Heart left ventricle (tissue), 16 donors: Measurements from ENCODE around the gene CLMN. TPM values are rescaled to one million over a fixed set of nuclear protein-coding genes. Genes with fewer than 3 reads are reported as not detected.

Experiments
- ATAC-seq, 4 donors: fragments of 200-7000 bp; cut with Tn5 transposase; one replicate each; pipeline ENCODE4 v1.9.1; 2020 to 2022; ENCODE audit warnings: moderate library complexity in 4 of 4, mild to moderate bottlenecking in 3 of 4, moderate number of reproducible peaks in 1 of 4
- DNase-seq, 5 donors: peaks; one replicate each; pipeline ENCODE4 v3.0.0-alpha.2; 2020
- H3K27ac ChIP-seq, 12 donors: fragments of 200-600 bp; sonication (generic) in 4 of 12; one replicate each; pipeline versions ENCODE4 v1.5.0 to v1.8.0; 2016 to 2022; ENCODE audit warnings: mild to moderate bottlenecking in 2 of 12
- H3K27me3 ChIP-seq, 9 donors: fragments of 200-600 bp; sonication (generic) in 2 of 9; one replicate each; pipeline versions ENCODE4 v1.5.1 to v1.8.0; 2016 to 2022; ENCODE audit warnings: mild to moderate bottlenecking in 3 of 9
- H3K36me3 ChIP-seq, 9 donors: fragments of 200-600 bp; sonication (generic) in 2 of 9; one replicate each; pipeline versions ENCODE4 v1.5.0 to v1.8.0; 2018 to 2022; ENCODE audit warnings: mild to moderate bottlenecking in 2 of 9
- H3K4me1 ChIP-seq, 12 donors: fragments of 200-600 bp; sonication (generic) in 4 of 12; one replicate each; pipeline versions ENCODE4 v1.5.0 to v1.8.0; 2016 to 2022; ENCODE audit warnings: mild to moderate bottlenecking in 3 of 12
- H3K4me3 ChIP-seq, 12 donors: fragments of 200-600 bp; sonication (generic) in 4 of 12; one replicate each; pipeline versions ENCODE4 v1.5.0 to v1.8.0; 2017 to 2022; ENCODE audit warnings: mild to moderate bottlenecking in 9 of 12, moderate library complexity in 4 of 12
- H3K9me3 ChIP-seq, 12 donors: fragments of 200-600 bp; sonication (generic) in 4 of 12; one replicate each; pipeline versions ENCODE4 v1.5.0 to v1.8.0; 2016 to 2022; ENCODE audit warnings: mild to moderate bottlenecking in 1 of 12
- POLR2A ChIP-seq, 2 donors: fragments of 450-650 bp; IDR thresholded peaks; one replicate each; pipeline ENCODE4 v1.6.1; 2017; ENCODE audit warnings: antibody characterized with exemption in 2 of 2, mild to moderate bottlenecking in 2 of 2, moderate library complexity in 2 of 2
- WGBS, 4 donors: extraction: QIAGEN DNeasy Blood & Tissue Kit in 2 of 4; methylation state at CpG; one replicate each; pipeline versions ENCODE4 v1.1.5 to v1.1.7; 2013 to 2018; 5-methylcytosine and 5-hydroxymethylcytosine counted together
- intact Hi-C, 10 donors: fragments of 100-400 bp; cut with DNase I; formaldehyde crosslinking; loops; one replicate each; pipeline versions ENCODE4 v1.11.1 to v1.14.2; 2022
- polyA plus RNA-seq, 2 donors: library from polyadenylated mRNA; stranded (reverse); fragments of 200-250 nt; gene quantifications; one replicate each; pipeline ENCODE4 v1.2.3, GENCODE V29; 2013
- total RNA-seq, 9 donors: library from RNA; depleted of rRNA in 2 of 9; stranded (reverse); fragments of >200 nt in 2 of 9; fragmentation: NEBNext Ultra II Directional in 3 of 9; extraction: Animal tissue kit (Norgen Biotek cat#: 25700) in 3 of 9; gene quantifications; one replicate each; pipeline versions ENCODE4 v1.1.0 to v1.2.4, GENCODE V29; 2016 to 2023
- TF ChIP-seq, protein P1 (sequence below), 12 donors: fragments of 200-600 bp; sonication (generic) in 4 of 12; IDR thresholded peaks; one replicate each; pipeline versions ENCODE4 v1.5.0 to v1.8.0; 2018 to 2022; ENCODE audit warnings: antibody characterized with exemption in 12 of 12, mild to moderate bottlenecking in 5 of 12
- donor health status: ischemic (EF 13 %, LVEDD 7.1; RV severe dilation, severe dysfunction).
- donor health status: healthy with polysubstance abuse.
- donor health status: DM: no; HTN: yes; CAD: no.
- donor health status: DM: no; HTN: no; CAD: no.
- donor health status: ischemic (EF 25% LVEDD 6.9; RV normal size, moderate dysfunction).
- donor health status: ischemic (EF 25% LVEDD 5.7; RV mildly dilated, moderate dysfunction).
- donor health status: healthy.
- donor health status: DM: yes; HTN: yes; CAD: no.
- donor health status: ischemic (EF 35%, LVEDD 5.7; RV mildly dilated, moderate dysfunction).
- donor health status: nonischemic (EF 11% LVEDD 7.7; RV severe dilation, severe dysfunction).
- donor health status: DM: yes; HTN: yes; CAD: no.
- donor health status: PGD.
- donor health status: ischemic (EF 29% LVEDD 5.4; RV normal size, mild dysfunction).
- donor health status: nonischemic (EF 23%, LVEDD 6.1; RV moderate dilation, normal function).

The CLMN gene
- total and polyA plus RNA-seq, 11 donors = 3.1 to 10.2 (median 6.7) TPM

DNA sequence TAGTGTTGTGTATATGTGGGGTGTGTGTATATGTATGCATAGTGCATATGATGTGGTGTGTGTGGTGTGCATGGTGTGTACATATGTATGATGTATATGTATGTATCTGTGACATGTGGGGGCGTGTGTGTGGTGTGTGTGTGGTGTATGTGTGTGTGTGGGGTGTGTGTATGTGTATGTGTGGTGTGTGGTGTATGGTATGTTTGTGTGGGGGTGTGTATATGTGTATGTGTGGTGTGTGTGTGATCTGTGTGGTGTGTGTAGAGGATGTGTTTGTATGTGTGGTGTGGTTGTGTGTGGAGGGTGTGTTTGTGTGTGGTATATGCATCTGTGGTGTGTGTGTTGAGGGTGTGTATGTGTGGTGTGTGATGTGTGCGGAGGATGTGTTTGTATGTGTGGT lies 61.6 kb downstream of the CLMN start:
- no peak overlapping the region for H3K27ac ChIP-seq
- intact Hi-C loops = loop anchor here in 1 of 10 donors (5.0 kb wide), 1 partner anchor 64 kb away; no protein-coding TSS in a partner anchor
- DNase-seq = no peak
- H3K9me3 ChIP-seq = no peaks in the 10 kb centered on the region
- H3K4me1 ChIP-seq = peaks cover 6 to 61% (median 26%) of the 10 kb centered on the region in 12 donors
- H3K36me3 ChIP-seq = no peaks in the 10 kb centered on the region
- 97 to 99% (median 98%) methylated on average over 2 of the region's 2 CpGs for WGBS, 4 donors
- H3K27me3 ChIP-seq = no peaks in the 10 kb centered on the region
- H3K4me3 ChIP-seq = no peak overlapping the region
- ATAC-seq = no peak
- TF ChIP-seq, protein P1, sequence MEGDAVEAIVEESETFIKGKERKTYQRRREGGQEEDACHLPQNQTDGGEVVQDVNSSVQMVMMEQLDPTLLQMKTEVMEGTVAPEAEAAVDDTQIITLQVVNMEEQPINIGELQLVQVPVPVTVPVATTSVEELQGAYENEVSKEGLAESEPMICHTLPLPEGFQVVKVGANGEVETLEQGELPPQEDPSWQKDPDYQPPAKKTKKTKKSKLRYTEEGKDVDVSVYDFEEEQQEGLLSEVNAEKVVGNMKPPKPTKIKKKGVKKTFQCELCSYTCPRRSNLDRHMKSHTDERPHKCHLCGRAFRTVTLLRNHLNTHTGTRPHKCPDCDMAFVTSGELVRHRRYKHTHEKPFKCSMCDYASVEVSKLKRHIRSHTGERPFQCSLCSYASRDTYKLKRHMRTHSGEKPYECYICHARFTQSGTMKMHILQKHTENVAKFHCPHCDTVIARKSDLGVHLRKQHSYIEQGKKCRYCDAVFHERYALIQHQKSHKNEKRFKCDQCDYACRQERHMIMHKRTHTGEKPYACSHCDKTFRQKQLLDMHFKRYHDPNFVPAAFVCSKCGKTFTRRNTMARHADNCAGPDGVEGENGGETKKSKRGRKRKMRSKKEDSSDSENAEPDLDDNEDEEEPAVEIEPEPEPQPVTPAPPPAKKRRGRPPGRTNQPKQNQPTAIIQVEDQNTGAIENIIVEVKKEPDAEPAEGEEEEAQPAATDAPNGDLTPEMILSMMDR (IDR thresholded peaks at IDR 0.05) = no peak
- TF ChIP-seq POLR2A (IDR thresholded peaks at IDR 0.05) = no peak

DNA sequence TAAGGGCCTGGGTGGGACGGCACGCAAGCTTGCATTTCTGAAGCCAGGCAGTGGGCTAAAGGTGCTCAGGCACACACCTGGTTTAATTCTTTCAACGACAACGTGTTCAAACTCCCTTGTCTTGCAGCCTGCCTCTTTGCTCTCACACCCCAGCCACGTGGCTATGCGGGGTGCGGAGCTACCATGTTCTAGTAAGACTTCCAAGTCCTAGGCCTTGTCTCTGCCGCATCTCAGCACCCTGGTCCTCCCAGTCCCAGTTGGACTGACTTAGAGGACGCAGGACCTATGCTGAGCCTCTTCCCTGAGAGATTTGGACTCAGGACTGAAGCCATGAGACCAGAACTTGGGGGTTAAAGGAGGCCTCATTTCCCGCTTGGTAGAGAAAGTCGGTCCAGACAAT lies 62.2 kb downstream of the CLMN start:
- intact Hi-C loops = loop anchor here in 1 of 10 donors (5.0 kb wide), 1 partner anchor 65 kb away; no protein-coding TSS in a partner anchor
- DNase-seq (no peak), ATAC-seq (no peak)
- no peak for TF ChIP-seq POLR2A (IDR thresholded peaks at IDR 0.05)
- TF ChIP-seq, protein P1 (IDR thresholded peaks at IDR 0.05) = no peak
- H3K27me3 ChIP-seq = no peaks in the 10 kb centered on the region
- H3K9me3 ChIP-seq = no peaks in the 10 kb centered on the region
- H3K4me1 ChIP-seq = peaks cover 6 to 58% (median 26%) of the 10 kb centered on the region in 12 donors
- no peak overlapping the region for H3K27ac ChIP-seq
- H3K36me3 ChIP-seq = no peaks in the 10 kb centered on the region
- 92 to 96% (median 94%) methylated on average over 11 of the region's 11 CpGs for WGBS, 4 donors
- H3K4me3 ChIP-seq = no peak overlapping the region

DNA sequence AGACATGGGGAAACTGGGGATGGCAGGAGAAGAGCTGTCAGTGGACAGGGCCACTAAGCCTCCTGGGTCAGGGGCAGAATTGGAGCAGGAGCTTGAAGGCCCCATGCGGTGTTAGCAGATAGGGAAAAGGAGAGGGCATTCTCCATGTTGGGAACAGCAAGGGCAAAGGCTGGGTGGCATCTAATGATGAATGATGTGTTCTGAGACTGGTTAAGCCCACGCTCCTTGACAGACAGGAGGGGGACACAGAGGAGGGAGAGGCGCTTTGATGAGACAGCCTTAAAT lies 63.0 kb downstream of the CLMN start:
- no peak for DNase-seq
- peaks cover 6 to 50% (median 20%) of the 10 kb centered on the region in 12 donors for H3K4me1 ChIP-seq
- no peak overlapping the region for H3K27ac ChIP-seq
- H3K4me3 ChIP-seq = no peak overlapping the region
- TF ChIP-seq, protein P1 (IDR thresholded peaks at IDR 0.05) = no peak
- TF ChIP-seq POLR2A (IDR thresholded peaks at IDR 0.05) = no peak
- H3K27me3 ChIP-seq = peaks cover 0 to 2% (median 0%) of the 10 kb centered on the region in 9 donors
- H3K9me3 ChIP-seq = no peaks in the 10 kb centered on the region
- no peak for ATAC-seq
- 94 to 98% (median 96%) methylated on average over 3 of the region's 3 CpGs for WGBS, 4 donors
- no peaks in the 10 kb centered on the region for H3K36me3 ChIP-seq
- intact Hi-C loops = loop anchor here in 1 of 10 donors (5.0 kb wide), 1 partner anchor 66 kb away; no protein-coding TSS in a partner anchor

DNA sequence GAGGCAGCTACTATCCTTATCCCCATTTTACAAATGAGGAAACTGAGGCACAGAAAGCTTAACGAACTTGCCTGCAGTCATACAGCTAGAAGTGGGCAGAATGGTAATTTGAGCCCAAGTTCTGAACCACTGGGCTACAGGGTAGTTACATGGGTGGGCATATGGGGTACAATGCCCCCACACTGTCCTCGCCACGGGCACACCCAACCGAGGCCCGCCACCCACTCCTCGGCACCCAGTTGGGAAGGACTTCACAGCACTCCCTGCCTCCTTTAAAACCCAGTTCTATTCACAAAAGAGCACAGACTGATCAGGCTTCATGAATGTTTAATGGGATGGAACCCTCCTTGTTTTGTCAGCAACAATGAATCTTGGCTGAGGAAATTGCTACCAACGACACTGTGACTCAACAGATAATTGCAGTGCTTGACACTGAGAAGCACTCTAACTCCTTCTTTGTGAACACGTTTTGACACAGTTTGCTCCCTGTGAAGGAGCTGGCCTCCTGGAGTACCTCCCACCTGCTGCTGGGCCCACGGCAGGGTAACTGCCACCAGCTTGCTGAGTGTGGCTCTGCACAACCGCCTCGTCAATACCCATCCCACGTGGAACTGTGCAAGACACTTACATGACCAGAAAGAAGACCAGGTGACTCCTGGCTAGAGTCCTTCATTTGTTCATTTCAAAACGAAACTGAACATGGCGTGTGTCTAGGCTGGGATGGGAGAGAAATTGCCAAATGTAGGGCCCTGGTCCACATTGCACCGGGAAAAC lies 63.5 kb downstream of the CLMN start:
- ATAC-seq = no peak
- TF ChIP-seq, protein P1 (IDR thresholded peaks at IDR 0.05) = no peak
- no peak for TF ChIP-seq POLR2A (IDR thresholded peaks at IDR 0.05)
- intact Hi-C loops = loop anchor here in 1 of 10 donors (5.0 kb wide), 1 partner anchor 66 kb away; no protein-coding TSS in a partner anchor
- Histone ChIP-seq H3K4me1 (peaks cover 6 to 45% (median 16%) of the 10 kb centered on the region in 12 donors), H3K9me3 (no peaks in the 10 kb centered on the region), H3K27ac (peak overlapping the region in 1 of 12 donors; percentile 12), H3K4me3 (no peak overlapping the region), H3K36me3 (no peaks in the 10 kb centered on the region), H3K27me3 (peaks cover 0 to 3% (median 0%) of the 10 kb centered on the region in 9 donors)
- no peak for DNase-seq
- WGBS, 4 donors = 82 to 91% (median 84%) methylated on average over 15 of the region's 15 CpGs
